ENCODE data around the gene TMEM242.
A peak's percentile ranks its signal among the peaks of the same experiment; 100 is the strongest.
"Not testable (repeated sequence)": the region's sequence is repeated elsewhere in the genome, so short reads cannot be mapped to it uniquely, and the experiment has no call there.

The TMEM242 gene

DNA sequence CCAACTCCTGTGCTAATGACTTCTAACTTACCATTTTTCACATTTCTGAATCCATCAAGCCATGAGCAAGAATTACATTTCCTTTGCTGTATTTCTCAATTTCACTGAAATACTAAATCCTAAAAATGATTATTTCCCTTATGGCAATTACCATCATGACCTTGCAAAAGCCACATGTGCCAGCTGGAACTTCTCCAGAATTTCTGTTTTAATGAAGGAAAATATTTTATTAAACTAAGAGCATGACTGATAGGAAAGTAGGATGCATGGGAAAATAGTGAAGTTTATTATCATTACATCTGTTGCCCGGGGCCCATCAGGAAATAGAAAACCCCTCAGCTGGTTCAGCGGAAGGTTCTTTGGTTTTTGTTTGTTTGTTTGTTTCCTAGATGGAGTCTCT, 14.4 kb upstream of the TMEM242 start:
- Histone ChIP-seq H2BK15ac (replicated peaks; ENCODE audit: low read depth) (no peak overlapping the region), H3K56ac (ENCODE audit: low read length) (no peak overlapping the region), H3K4ac (ENCODE audit: low read depth, low read length) (no peak overlapping the region), H4K5ac (ENCODE audit: low read length) (no peak overlapping the region), H3K27ac (ENCODE audit: low read depth, low read length) (no peak overlapping the region), H3K4me1 (ENCODE audit: control insufficient read depth, low read depth, low read length) (no peaks in the 10 kb centered on the region), H3K79me2 (ENCODE audit: control insufficient read depth, insufficient read depth, low read length) (no peaks in the 10 kb centered on the region), H3K4me2 (ENCODE audit: low read length) (no peak overlapping the region), H3K79me1 (ENCODE audit: low read length) (no peaks in the 10 kb centered on the region), H2AK5ac (ENCODE audit: low read length) (no peak overlapping the region), H3K27me3 (ENCODE audit: insufficient read depth, low read length, poor library complexity) (no peaks in the 10 kb centered on the region), H3K36me3 (ENCODE audit: control insufficient read depth, insufficient read depth, low read length) (no peaks in the 10 kb centered on the region), H2BK5ac (ENCODE audit: low read length) (no peak overlapping the region), H3K18ac (ENCODE audit: low read length) (no peak overlapping the region), H4K8ac (ENCODE audit: low read depth, low read length) (no peak overlapping the region), H3K9ac (ENCODE audit: low read length) (no peak overlapping the region), H3K23ac (ENCODE audit: low read length) (no peak overlapping the region), H2BK120ac (ENCODE audit: low read depth, low read length) (no peak overlapping the region), H3K4me3 (ENCODE audit: low read length) (no peak overlapping the region)
- no CpG with 5 or more reads among the region's 2 CpGs for WGBS (ENCODE audit: extremely low coverage, insufficient coverage, low lambda C conversion rate)
- no peak for DNase-seq

DNA sequence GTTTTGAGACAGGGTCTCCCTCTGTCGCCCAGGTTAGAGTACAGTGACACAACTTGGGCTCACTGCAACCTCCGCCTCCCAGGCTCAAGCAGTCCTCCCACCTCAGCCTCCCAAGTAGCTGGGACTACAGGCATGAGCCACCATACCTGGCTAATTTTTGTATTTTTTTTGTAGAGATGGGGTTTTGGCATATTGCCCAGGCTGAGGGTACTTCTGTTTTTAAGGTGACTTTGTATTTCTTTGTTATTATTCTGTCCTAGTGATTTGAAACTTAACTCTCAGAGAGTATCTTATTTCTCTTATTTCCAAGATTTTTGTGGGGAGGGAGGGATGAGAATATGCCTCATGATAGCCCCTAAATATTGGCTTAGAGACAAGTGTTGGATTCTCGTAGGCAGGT, 14.0 kb upstream of the TMEM242 start:
- not testable (repeated sequence) for H2AK5ac ChIP-seq (ENCODE audit: low read length); H3K79me1 ChIP-seq (ENCODE audit: low read length); H4K8ac ChIP-seq (ENCODE audit: low read depth, low read length); H2BK5ac ChIP-seq (ENCODE audit: low read length); H3K9ac ChIP-seq (ENCODE audit: low read length); H3K23ac ChIP-seq (ENCODE audit: low read length); H3K56ac ChIP-seq (ENCODE audit: low read length); H3K4me3 ChIP-seq (ENCODE audit: low read length); H3K79me2 ChIP-seq (ENCODE audit: control insufficient read depth, insufficient read depth, low read length); H2BK120ac ChIP-seq (ENCODE audit: low read depth, low read length); H3K18ac ChIP-seq (ENCODE audit: low read length); H3K36me3 ChIP-seq (ENCODE audit: control insufficient read depth, insufficient read depth, low read length); H3K4ac ChIP-seq (ENCODE audit: low read depth, low read length); H3K27me3 ChIP-seq (ENCODE audit: insufficient read depth, low read length, poor library complexity); H3K27ac ChIP-seq (ENCODE audit: low read depth, low read length); H3K4me1 ChIP-seq (ENCODE audit: control insufficient read depth, low read depth, low read length); H2BK15ac ChIP-seq (replicated peaks; ENCODE audit: low read depth); DNase-seq; H4K5ac ChIP-seq (ENCODE audit: low read length); H3K4me2 ChIP-seq (ENCODE audit: low read length)
- no CpG with 5 or more reads among the region's 3 CpGs for WGBS (ENCODE audit: extremely low coverage, insufficient coverage, low lambda C conversion rate)

DNA sequence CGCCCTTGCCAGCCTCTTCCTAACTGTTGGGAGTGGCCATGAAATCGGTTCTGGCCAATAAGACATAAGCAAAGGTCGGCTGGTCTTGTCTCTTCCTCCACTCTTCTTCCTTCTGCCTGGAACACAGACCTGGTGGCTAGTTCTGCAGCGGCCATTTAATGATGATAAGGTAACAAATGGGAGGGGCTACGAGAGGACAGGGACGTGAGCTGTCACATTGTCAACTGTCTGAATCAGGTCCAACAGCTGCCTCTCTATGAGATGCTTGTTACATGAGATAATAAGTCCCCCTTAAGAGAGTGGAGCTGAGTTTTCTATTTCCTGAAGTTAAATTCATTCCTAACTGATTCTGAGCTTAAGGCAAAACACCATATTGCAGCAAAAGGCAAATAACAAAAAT, 12.5 kb upstream of the TMEM242 start:
- WGBS (ENCODE audit: extremely low coverage, insufficient coverage, low lambda C conversion rate) = no CpG with 5 or more reads among the region's 6 CpGs
- H3K18ac ChIP-seq (ENCODE audit: low read length) = no peak overlapping the region

DNA sequence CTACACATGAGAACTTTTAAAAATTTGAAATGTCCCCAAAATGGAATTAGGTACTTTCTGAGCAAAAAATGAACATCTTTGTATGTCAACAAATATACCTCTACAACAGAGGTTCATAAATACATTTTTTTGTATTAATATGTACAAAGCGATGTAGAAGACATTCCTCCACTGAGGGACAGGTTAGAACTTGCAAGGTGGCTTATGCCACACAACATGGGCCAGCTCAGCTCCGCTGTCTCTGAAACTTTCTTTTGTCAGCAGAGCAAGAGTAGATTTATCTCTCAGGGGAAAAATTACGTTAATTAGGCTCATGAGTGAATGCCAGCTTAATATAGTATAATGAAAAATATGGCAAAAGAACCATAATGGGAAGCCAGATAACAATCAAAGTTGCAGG, 10.6 kb upstream of the TMEM242 start:
- DNase-seq = no peak
- no peak overlapping the region for H3K23ac ChIP-seq (ENCODE audit: low read length)
- H4K5ac ChIP-seq (ENCODE audit: low read length) = no peak overlapping the region
- no CpG with 5 or more reads among the region's 3 CpGs for WGBS (ENCODE audit: extremely low coverage, insufficient coverage, low lambda C conversion rate)
- H3K36me3 ChIP-seq (ENCODE audit: control insufficient read depth, insufficient read depth, low read length) = no peaks in the 10 kb centered on the region
- no peak overlapping the region for H3K27ac ChIP-seq (ENCODE audit: low read depth, low read length)
- no peak overlapping the region for H3K4me3 ChIP-seq (ENCODE audit: low read length)
- H3K56ac ChIP-seq (ENCODE audit: low read length) = no peak overlapping the region
- H3K27me3 ChIP-seq (ENCODE audit: insufficient read depth, low read length, poor library complexity) = no peaks in the 10 kb centered on the region
- no peak overlapping the region for H2BK5ac ChIP-seq (ENCODE audit: low read length)
- no peak overlapping the region for H3K9ac ChIP-seq (ENCODE audit: low read length)
- H3K79me1 ChIP-seq (ENCODE audit: low read length) = no peaks in the 10 kb centered on the region
- no peak overlapping the region for H3K4ac ChIP-seq (ENCODE audit: low read depth, low read length)
- no peaks in the 10 kb centered on the region for H3K79me2 ChIP-seq (ENCODE audit: control insufficient read depth, insufficient read depth, low read length)
- H2BK120ac ChIP-seq (ENCODE audit: low read depth, low read length) = no peak overlapping the region
- H3K4me1 ChIP-seq (ENCODE audit: control insufficient read depth, low read depth, low read length) = no peaks in the 10 kb centered on the region
- H4K8ac ChIP-seq (ENCODE audit: low read depth, low read length) = no peak overlapping the region
- no peak overlapping the region for H3K4me2 ChIP-seq (ENCODE audit: low read length)
- H2AK5ac ChIP-seq (ENCODE audit: low read length) = no peak overlapping the region
- no peak overlapping the region for H2BK15ac ChIP-seq (replicated peaks; ENCODE audit: low read depth)
- no peak overlapping the region for H3K18ac ChIP-seq (ENCODE audit: low read length)

More for the DNA sequence above, 12.5 kb upstream of the TMEM242 start:
- Histone ChIP-seq H3K79me1 (ENCODE audit: low read length) (no peaks in the 10 kb centered on the region), H3K23ac (ENCODE audit: low read length) (no peak overlapping the region), H3K56ac (ENCODE audit: low read length) (no peak overlapping the region), H3K27me3 (ENCODE audit: insufficient read depth, low read length, poor library complexity) (no peaks in the 10 kb centered on the region), H2AK5ac (ENCODE audit: low read length) (no peak overlapping the region), H3K4me1 (ENCODE audit: control insufficient read depth, low read depth, low read length) (no peaks in the 10 kb centered on the region), H3K4me2 (ENCODE audit: low read length) (no peak overlapping the region), H3K27ac (ENCODE audit: low read depth, low read length) (no peak overlapping the region), H3K79me2 (ENCODE audit: control insufficient read depth, insufficient read depth, low read length) (no peaks in the 10 kb centered on the region), H2BK120ac (ENCODE audit: low read depth, low read length) (no peak overlapping the region), H4K8ac (ENCODE audit: low read depth, low read length) (no peak overlapping the region), H3K9ac (ENCODE audit: low read length) (no peak overlapping the region), H3K4me3 (ENCODE audit: low read length) (no peak overlapping the region), H2BK5ac (ENCODE audit: low read length) (no peak overlapping the region), H4K5ac (ENCODE audit: low read length) (no peak overlapping the region), H3K4ac (ENCODE audit: low read depth, low read length) (no peak overlapping the region), H2BK15ac (replicated peaks; ENCODE audit: low read depth) (no peak overlapping the region), H3K36me3 (ENCODE audit: control insufficient read depth, insufficient read depth, low read length) (no peaks in the 10 kb centered on the region)
- DNase-seq = peak; percentile 40

DNA sequence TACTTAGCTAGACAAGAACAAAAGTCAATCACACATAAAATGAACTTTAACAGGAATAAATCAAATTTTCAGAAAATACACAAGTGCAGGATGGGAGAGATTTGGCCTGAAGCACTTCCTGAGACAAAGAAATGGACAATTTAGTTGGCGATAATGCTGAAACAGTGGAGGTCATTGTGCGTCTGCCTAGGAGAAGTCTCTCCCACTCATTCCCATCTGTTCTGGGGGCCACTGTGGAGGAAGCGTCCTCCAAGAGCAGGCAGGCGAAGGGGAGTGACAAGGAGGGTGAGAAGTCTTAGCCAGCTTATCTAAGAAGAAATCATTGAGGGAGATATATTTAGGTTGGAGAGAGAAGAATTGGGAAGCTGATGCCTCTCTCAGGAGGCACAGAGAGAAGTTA, 10.2 kb upstream of the TMEM242 start:
- H2BK15ac ChIP-seq (replicated peaks; ENCODE audit: low read depth) = no peak overlapping the region
- no CpG with 5 or more reads among the region's 4 CpGs for WGBS (ENCODE audit: extremely low coverage, insufficient coverage, low lambda C conversion rate)
- H3K18ac ChIP-seq (ENCODE audit: low read length) = no peak overlapping the region
- no peak overlapping the region for H3K4me2 ChIP-seq (ENCODE audit: low read length)
- no peak overlapping the region for H3K56ac ChIP-seq (ENCODE audit: low read length)
- H2BK5ac ChIP-seq (ENCODE audit: low read length) = no peak overlapping the region
- no peak overlapping the region for H3K23ac ChIP-seq (ENCODE audit: low read length)
- no peaks in the 10 kb centered on the region for H3K79me1 ChIP-seq (ENCODE audit: low read length)
- no peaks in the 10 kb centered on the region for H3K4me1 ChIP-seq (ENCODE audit: control insufficient read depth, low read depth, low read length)
- H3K36me3 ChIP-seq (ENCODE audit: control insufficient read depth, insufficient read depth, low read length) = no peaks in the 10 kb centered on the region
- no peaks in the 10 kb centered on the region for H3K27me3 ChIP-seq (ENCODE audit: insufficient read depth, low read length, poor library complexity)
- no peak overlapping the region for H2AK5ac ChIP-seq (ENCODE audit: low read length)
- no peak overlapping the region for H3K4ac ChIP-seq (ENCODE audit: low read depth, low read length)
- H3K79me2 ChIP-seq (ENCODE audit: control insufficient read depth, insufficient read depth, low read length) = no peaks in the 10 kb centered on the region
- no peak overlapping the region for H4K5ac ChIP-seq (ENCODE audit: low read length)
- H3K27ac ChIP-seq (ENCODE audit: low read depth, low read length) = no peak overlapping the region
- no peak overlapping the region for H4K8ac ChIP-seq (ENCODE audit: low read depth, low read length)
- H2BK120ac ChIP-seq (ENCODE audit: low read depth, low read length) = no peak overlapping the region
- no peak overlapping the region for H3K9ac ChIP-seq (ENCODE audit: low read length)
- no peak overlapping the region for H3K4me3 ChIP-seq (ENCODE audit: low read length)
- no peak for DNase-seq

DNA sequence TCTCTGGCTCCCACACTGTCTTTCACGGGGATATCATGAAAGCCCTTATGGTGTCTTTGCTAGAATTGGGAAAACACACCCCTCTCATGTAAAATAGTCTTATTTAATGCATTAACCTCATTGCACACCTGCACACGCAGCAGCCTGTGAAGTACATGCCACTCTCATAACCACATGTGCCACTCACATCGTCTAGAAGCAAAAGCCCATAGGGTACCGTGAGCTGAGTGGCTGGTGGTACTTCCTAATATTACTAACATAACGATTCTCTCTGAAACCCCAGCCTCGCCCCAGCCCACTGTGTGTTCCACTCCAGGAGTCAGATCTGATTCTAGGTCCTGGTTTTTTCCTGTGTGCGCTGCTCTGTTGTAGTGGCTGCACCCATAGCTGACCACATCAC, 9.5 kb upstream of the TMEM242 start:
- Histone ChIP-seq H4K5ac (ENCODE audit: low read length) (no peak overlapping the region), H4K8ac (ENCODE audit: low read depth, low read length) (no peak overlapping the region), H3K27me3 (ENCODE audit: insufficient read depth, low read length, poor library complexity) (no peaks in the 10 kb centered on the region), H3K79me2 (ENCODE audit: control insufficient read depth, insufficient read depth, low read length) (no peaks in the 10 kb centered on the region), H3K4me1 (ENCODE audit: control insufficient read depth, low read depth, low read length) (no peaks in the 10 kb centered on the region), H2BK120ac (ENCODE audit: low read depth, low read length) (no peak overlapping the region), H3K23ac (ENCODE audit: low read length) (no peak overlapping the region), H2AK5ac (ENCODE audit: low read length) (no peak overlapping the region), H3K36me3 (ENCODE audit: control insufficient read depth, insufficient read depth, low read length) (no peaks in the 10 kb centered on the region), H3K79me1 (ENCODE audit: low read length) (no peaks in the 10 kb centered on the region), H3K56ac (ENCODE audit: low read length) (no peak overlapping the region), H3K18ac (ENCODE audit: low read length) (no peak overlapping the region), H3K4me3 (ENCODE audit: low read length) (no peak overlapping the region), H3K9ac (ENCODE audit: low read length) (no peak overlapping the region), H3K4me2 (ENCODE audit: low read length) (no peak overlapping the region), H2BK15ac (replicated peaks; ENCODE audit: low read depth) (no peak overlapping the region), H2BK5ac (ENCODE audit: low read length) (no peak overlapping the region), H3K27ac (ENCODE audit: low read depth, low read length) (no peak overlapping the region), H3K4ac (ENCODE audit: low read depth, low read length) (no peak overlapping the region)
- no CpG with 5 or more reads among the region's 7 CpGs for whole genome bisulfite sequencing (ENCODE audit: extremely low coverage, insufficient coverage, low lambda C conversion rate)
- DNase-seq = no peak
